Esophagus muscularis mucosa (tissue), 4 donors: ENCODE measurements around the gene NFKBIL1.

Experiments used
- CTCF ChIP-seq, 3 experiments: fragments of 200-600 bp in 2 of 3; fragments of 450-650 bp in 1 of 3; sonication (generic) in 2 of 3; IDR thresholded peaks; one replicate each; pipeline ENCODE4 v1.5.1; 2017 to 2019; ENCODE audit warnings: antibody characterized with exemption in 3 of 3, mild to moderate bottlenecking in 2 of 3, moderate library complexity in 1 of 3
- EP300 ChIP-seq: sonication (generic); formaldehyde crosslinking; IDR thresholded peaks from one replicate; pipeline ENCODE4 v1.6.1; 2017; ENCODE audit warnings: antibody characterized with exemption
- POLR2A ChIP-seq: fragments of 450-650 bp; IDR thresholded peaks from one replicate; pipeline ENCODE4 v1.6.1; 2017; ENCODE audit warnings: antibody characterized with exemption, moderate library complexity, mild to moderate bottlenecking, low read depth
- POLR2AphosphoS5 ChIP-seq, 2 donors: sonication (generic); formaldehyde crosslinking; IDR thresholded peaks; one replicate each; pipeline ENCODE4 v1.6.1; 2017; ENCODE audit warnings: antibody characterized with exemption in 2 of 2

DNA sequence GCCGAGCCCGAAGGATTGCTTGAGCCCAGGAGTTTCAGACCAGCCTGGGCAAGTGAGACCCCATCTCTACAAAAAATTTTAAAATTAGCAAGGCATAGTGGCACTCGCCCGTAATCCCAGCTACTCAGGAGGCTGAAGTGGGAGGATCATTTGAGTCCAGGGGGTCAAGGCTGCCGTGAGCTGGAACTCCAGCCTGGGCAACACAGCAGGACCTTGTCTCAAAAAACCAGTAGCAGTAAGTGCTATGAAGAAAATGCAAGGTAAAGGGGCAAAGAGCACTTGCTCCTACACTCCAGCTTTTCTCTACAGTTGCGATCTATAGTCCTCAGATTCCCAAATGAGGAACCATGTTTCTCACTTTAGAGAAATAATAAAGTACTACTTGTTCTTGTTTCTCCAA lies 3.8 kb upstream of the NFKBIL1 start:
- TF ChIP-seq POLR2AphosphoS5 (IDR thresholded peaks at IDR 0.05) (no peak), CTCF (IDR thresholded peaks at IDR 0.05) (no peak), POLR2A (no peak), EP300 (no peak)
